ENCODE results near the gene SOCS6.

Gene SOCS6

DNA sequence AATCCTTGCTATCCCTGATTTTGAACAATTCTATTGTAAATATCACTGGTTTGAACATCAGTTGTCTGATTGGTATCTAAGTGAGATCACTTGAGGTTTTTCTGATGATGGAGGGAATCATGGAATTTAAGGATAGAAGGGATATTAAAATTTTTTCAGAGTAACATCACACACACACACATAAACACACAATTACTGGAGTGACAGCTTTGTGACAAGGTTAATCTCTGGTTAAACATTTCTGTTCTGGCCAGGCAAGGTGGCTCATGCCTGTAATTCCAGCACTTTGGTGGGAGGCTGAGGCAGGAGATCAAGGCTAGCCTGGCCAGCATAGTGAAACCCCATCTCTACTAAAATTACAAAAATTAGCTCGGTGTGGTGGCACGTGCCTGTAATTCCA lies 85.3 kb downstream of the SOCS6 start:
- Histone ChIP-seq H3K27ac (no peak overlapping the region), H3K4me3 (ENCODE audit: low read depth, low read length) (no peak overlapping the region), H3K36me3 (replicated peaks) (no peaks in the 10 kb centered on the region), H3K27me3 (replicated peaks) (no peaks in the 10 kb centered on the region)
- TF ChIP-seq, protein P1, sequence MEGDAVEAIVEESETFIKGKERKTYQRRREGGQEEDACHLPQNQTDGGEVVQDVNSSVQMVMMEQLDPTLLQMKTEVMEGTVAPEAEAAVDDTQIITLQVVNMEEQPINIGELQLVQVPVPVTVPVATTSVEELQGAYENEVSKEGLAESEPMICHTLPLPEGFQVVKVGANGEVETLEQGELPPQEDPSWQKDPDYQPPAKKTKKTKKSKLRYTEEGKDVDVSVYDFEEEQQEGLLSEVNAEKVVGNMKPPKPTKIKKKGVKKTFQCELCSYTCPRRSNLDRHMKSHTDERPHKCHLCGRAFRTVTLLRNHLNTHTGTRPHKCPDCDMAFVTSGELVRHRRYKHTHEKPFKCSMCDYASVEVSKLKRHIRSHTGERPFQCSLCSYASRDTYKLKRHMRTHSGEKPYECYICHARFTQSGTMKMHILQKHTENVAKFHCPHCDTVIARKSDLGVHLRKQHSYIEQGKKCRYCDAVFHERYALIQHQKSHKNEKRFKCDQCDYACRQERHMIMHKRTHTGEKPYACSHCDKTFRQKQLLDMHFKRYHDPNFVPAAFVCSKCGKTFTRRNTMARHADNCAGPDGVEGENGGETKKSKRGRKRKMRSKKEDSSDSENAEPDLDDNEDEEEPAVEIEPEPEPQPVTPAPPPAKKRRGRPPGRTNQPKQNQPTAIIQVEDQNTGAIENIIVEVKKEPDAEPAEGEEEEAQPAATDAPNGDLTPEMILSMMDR (IDR thresholded peaks at IDR 0.05; ENCODE audit: low read depth, low read length, missing control alignments): no peak
- no peak for DNase-seq
- in situ Hi-C loops (cut with HindIII; ENCODE audit: low pct_ligation_motif_present, low sequenced_read_pairs): no loop called here

DNA sequence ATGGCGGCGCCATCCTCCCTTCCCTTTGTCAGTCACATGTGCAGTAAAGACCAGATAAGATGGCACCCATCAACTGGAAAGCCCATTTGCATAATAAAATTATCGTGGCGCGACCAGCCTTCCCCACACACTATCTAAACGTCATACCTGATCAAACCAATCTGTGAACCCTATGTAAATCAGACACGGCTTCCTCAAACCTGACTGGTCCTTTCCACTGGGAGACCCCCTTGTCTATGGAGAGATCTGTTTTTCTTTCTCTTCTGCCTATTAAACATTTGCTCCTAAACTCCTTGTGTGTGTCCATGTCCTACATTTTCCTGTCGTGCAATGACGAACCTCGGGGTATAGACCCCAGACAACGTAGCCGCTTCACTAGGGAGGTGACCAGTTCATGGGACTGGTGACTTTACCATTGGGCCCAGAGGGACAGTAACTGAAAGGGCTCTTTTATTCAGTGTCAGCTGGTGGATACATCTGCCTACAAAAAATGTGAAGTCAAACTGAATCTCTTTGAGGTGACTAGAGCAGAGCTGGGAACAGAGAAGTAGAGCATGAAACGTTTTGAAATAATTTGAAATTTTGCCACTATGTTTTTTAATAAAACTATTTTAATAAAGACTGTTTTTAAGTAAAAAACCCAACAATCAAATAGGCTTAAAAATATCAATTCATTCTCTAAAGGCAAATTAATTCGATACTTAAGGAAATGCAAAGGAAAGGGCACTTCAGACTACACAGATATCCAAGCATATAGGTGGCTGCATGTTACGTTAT lies 87.5 kb downstream of the SOCS6 start:
- in situ Hi-C loops (cut with HindIII; ENCODE audit: low pct_ligation_motif_present, low sequenced_read_pairs): no loop called here
- TF ChIP-seq, protein P1 (IDR thresholded peaks at IDR 0.05; ENCODE audit: low read depth, low read length, missing control alignments): no peak
- H3K27ac ChIP-seq: no peak overlapping the region
- DNase-seq: no peak
- no peaks in the 10 kb centered on the region for H3K27me3 ChIP-seq (replicated peaks)
- H3K36me3 ChIP-seq (replicated peaks): no peaks in the 10 kb centered on the region
- no peak overlapping the region for H3K4me3 ChIP-seq (ENCODE audit: low read depth, low read length)

DNA sequence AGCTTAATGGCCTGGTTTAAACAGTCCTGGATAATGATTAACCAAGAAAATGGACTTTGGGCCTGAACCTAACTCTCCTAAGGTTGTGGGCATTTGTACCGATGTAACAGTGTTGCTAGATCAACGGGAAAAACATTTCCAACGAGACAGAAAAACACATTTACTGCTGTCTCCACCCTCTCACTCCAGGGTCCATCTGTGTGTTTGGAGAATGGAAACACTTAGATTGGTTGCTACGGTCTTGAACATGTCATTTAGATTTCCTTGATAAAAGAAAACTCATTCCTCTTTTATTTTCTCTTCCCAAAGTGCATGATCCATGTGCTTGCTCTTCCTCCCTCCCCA lies 88.0 kb downstream of the SOCS6 start:
- in situ Hi-C loops (cut with HindIII; ENCODE audit: low pct_ligation_motif_present, low sequenced_read_pairs): no loop called here
- Histone ChIP-seq H3K36me3 (replicated peaks) (no peaks in the 10 kb centered on the region), H3K27ac (no peak overlapping the region), H3K4me3 (ENCODE audit: low read depth, low read length) (no peak overlapping the region), H3K27me3 (replicated peaks) (no peaks in the 10 kb centered on the region)
- TF ChIP-seq, protein P1 (IDR thresholded peaks at IDR 0.05; ENCODE audit: low read depth, low read length, missing control alignments): no peak
- no peak for DNase-seq

DNA sequence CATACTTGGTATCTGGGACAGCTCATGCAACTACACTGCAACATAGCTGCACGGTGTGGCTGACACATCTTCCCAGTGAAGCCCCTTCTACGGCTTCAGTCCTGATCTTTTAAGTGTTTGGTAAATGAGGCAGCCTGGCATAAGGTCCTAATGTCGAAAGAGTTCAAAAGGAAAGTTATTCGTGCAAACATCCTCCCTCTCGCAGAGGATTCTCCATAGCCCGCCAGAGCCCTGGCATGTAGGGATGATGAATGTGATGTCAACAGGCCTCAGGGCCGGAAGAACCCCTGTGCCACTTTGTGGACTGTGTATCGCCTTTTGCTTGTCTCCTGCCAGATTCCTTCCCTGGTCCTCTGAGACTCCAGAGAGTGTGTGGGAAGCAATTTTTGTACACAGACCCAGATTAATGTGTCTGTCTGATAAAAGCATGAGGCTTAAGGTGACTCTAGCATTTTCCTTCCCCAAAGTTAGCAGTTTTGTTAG lies 88.5 kb downstream of the SOCS6 start:
- Histone ChIP-seq H3K4me3 (ENCODE audit: low read depth, low read length) (no peak overlapping the region), H3K36me3 (replicated peaks) (no peaks in the 10 kb centered on the region), H3K27me3 (replicated peaks) (no peaks in the 10 kb centered on the region), H3K27ac (no peak overlapping the region)
- TF ChIP-seq, protein P1 (IDR thresholded peaks at IDR 0.05; ENCODE audit: low read depth, low read length, missing control alignments): no peak
- no peak for DNase-seq
- in situ Hi-C loops (cut with HindIII; ENCODE audit: low pct_ligation_motif_present, low sequenced_read_pairs): no loop called here

DNA sequence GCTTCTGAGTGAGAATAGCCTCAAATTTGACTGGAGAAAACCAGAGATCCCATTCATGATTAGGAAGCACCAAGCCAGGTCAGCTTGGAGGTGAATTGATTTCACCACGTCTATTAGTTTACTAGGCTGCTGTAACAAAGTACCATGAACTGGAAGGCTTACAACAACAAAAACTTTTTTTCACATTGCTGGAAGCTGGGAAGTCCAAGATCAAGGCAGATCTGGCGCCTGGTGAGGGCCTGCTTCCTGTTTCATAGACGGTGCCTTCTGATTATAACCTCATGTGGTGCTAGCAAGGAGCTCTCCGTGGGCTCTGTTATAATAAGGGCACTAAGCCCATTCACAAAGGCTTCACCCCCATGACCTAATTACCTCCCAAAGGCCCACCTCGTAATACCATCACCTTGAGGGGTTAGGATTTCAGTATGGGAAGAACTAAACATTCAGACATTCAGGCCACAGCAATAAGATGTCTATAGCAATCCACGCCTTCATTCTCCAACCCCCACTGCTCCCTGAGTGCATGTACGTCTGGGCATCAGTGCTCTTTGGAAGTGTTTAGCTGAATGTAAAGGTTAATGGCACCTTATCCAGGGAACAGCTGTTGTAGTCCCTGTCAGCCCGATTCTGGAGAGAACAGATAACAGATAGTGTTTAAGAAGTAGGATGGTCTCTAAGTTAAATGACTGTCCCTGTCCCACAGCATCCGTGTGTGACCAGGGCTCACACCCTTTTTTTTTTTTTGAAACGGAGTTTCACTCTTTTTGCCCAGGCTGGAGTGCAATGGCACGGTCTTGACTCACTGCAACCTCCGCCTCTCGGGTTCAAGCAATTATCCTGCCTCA lies 89.2 kb downstream of the SOCS6 start:
- H3K4me3 ChIP-seq (ENCODE audit: low read depth, low read length): no peak overlapping the region
- in situ Hi-C loops (cut with HindIII; ENCODE audit: low pct_ligation_motif_present, low sequenced_read_pairs): no loop called here
- DNase-seq: no peak

More for the DNA sequence above, 89.2 kb downstream of the SOCS6 start:
- TF ChIP-seq, protein P1 (IDR thresholded peaks at IDR 0.05; ENCODE audit: low read depth, low read length, missing control alignments): no peak
- Histone ChIP-seq H3K36me3 (replicated peaks) (no peaks in the 10 kb centered on the region), H3K27me3 (replicated peaks) (no peaks in the 10 kb centered on the region), H3K27ac (no peak overlapping the region)
